Measurements from ENCODE around the gene BPI.
"Not testable (repeated sequence)": the region's sequence is repeated elsewhere in the genome, so short reads cannot be mapped to it uniquely, and the experiment has no call there.

Gene BPI

GRCh38 chr20:38373231-38373867 is 69.4 kb downstream of the BPI start:
- no peak for DNase-seq

DNA sequence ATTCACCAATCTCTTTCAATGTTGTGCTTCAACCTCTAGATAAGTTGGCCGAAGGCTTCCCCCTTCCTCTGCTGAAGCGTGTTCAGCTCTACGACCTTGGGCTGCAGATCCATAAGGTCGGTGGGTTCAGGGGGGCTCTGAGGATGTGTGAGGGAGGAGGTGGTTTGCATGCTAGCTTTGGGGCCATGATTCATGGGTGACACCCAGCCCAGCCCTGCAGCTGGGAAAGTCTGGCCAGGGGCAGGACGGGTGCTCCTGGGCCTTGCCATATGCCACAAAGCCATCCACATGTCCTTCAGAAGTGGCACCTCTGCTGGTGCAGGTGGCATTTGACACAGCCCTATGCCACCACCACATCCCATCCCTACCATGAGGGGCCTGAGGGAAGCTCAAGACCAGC is 69.9 kb downstream of the BPI start:
- no peak for DNase-seq

- no peak for DNase-seq
These were observed 73.2 kb downstream of the BPI start for GRCh38 chr20:38377039-38377685.

- DNase-seq = not testable (repeated sequence)
These were observed 73.9 kb downstream of the BPI start for GRCh38 chr20:38377838-38378237.

GRCh38 chr20:38383147-38383546 is 79.2 kb downstream of the BPI start:
- DNase-seq = no peak

DNA sequence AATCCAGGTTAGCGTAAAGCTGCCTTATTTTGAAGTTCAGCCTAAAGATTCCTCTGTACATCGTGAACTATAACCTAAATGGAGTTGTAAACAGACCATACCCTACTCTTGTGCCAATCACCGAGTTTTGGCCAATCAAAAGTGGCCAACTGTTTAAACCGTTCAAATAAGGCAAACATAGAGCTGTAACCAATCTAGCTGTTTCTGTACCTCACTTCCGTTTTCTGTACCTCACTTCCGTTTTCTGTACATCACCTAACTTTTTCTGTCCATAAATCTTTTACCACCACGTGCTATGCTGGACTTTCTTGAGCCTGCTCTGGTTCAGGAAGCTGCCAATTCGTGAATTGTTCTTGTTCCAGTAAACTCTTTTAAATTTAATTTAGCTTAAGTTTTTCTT is 82.0 kb downstream of the BPI start:
- no peak for DNase-seq

DNA sequence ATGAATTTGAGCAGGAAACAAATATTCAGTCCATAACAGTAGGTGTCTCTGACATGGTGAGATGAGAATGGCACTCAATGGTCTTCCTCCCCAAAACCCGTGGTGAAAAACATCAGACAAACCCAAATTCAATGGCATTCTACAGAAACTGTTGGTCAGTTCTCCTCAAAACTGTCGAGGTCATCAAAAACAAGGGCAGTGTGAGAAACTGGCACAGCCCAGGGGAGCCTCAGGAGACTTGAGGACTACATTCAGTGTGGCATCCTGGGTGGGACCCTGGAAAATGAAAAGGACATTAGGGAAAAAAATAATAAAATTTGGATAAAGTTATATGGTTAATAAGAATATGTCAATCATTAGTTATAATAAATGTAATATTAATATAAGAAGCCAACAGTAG is 82.9 kb downstream of the BPI start:
- DNase-seq = no peak

Data from GF-D8 (cell line).